CD1c-positive myeloid dendritic cell (primary cell): ENCODE results near the gene STEAP3.

Experiments
- DNase-seq: peaks from one replicate; pipeline ENCODE4 v3.0.0-alpha.2; 2016; ENCODE audit errors: extremely low spot score

STEAP3 gene

GRCh38 chr2:119198240-119198840, 25.3 kb upstream of the STEAP3 start:
- no peak for DNase-seq

- no peak for DNase-seq
Measured at GRCh38 chr2:119201815-119202214, 21.8 kb upstream of the STEAP3 start.

GRCh38 chr2:119202610-119203310, 20.9 kb upstream of the STEAP3 start:
- DNase-seq, result no peak

GRCh38 chr2:119204525-119204924, 19.1 kb upstream of the STEAP3 start:
- DNase-seq, result no peak

GRCh38 chr2:119205001-119205706, 18.5 kb upstream of the STEAP3 start:
- no peak for DNase-seq

GRCh38 chr2:119206201-119206600, 17.4 kb upstream of the STEAP3 start:
- DNase-seq, result no peak

- DNase-seq, result no peak
Measured at GRCh38 chr2:119207447-119207846, 16.2 kb upstream of the STEAP3 start.

GRCh38 chr2:119208791-119209203, 14.8 kb upstream of the STEAP3 start:
- DNase-seq, result no peak

- DNase-seq, result no peak
Measured at GRCh38 chr2:119212139-119212800, 11.4 kb upstream of the STEAP3 start.

- DNase-seq, result no peak
Measured at GRCh38 chr2:119214453-119215037, 9.1 kb upstream of the STEAP3 start.

- DNase-seq, result no peak
Measured at GRCh38 chr2:119216994-119217393, 6.6 kb upstream of the STEAP3 start.

GRCh38 chr2:119218478-119219064, 5.1 kb upstream of the STEAP3 start:
- DNase-seq, result peak; percentile 41

GRCh38 chr2:119219873-119220272, 3.8 kb upstream of the STEAP3 start:
- no peak for DNase-seq

GRCh38 chr2:119220720-119221301, 2.8 kb upstream of the STEAP3 start:
- no peak for DNase-seq

GRCh38 chr2:119221609-119222008, 2.0 kb upstream of the STEAP3 start:
- DNase-seq, result no peak

- DNase-seq, result no peak
Measured at GRCh38 chr2:119222213-119222612, 1.4 kb upstream of the STEAP3 start.

GRCh38 chr2:119222863-119223520, 642 bp upstream of the STEAP3 start:
- DNase-seq, result no peak

GRCh38 chr2:119224391-119225104, 914 bp downstream of the STEAP3 start:
- DNase-seq, result peak; percentile 27

GRCh38 chr2:119225105-119225865, 1.7 kb downstream of the STEAP3 start:
- no peak for DNase-seq
